Suppressor macrophage (primary cell): ENCODE measurements around the gene RALGPS1.

Experiments used
- DNase-seq, 4 experiments: peaks; one replicate each; pipeline ENCODE4 v3.0.0-alpha.2; 2020 to 2022

RALGPS1 gene

GRCh38 chr9:127102788-127103187, 188.2 kb downstream of the RALGPS1 start:
- no peak for DNase-seq

GRCh38 chr9:127104581-127105311, 190.2 kb downstream of the RALGPS1 start:
- DNase-seq, result no peak

GRCh38 chr9:127105805-127106465, 191.4 kb downstream of the RALGPS1 start:
- DNase-seq, result no peak

- DNase-seq, result no peak
Observed at GRCh38 chr9:127106466-127106855, 191.9 kb downstream of the RALGPS1 start.

GRCh38 chr9:127107171-127107928, 192.8 kb downstream of the RALGPS1 start:
- no peak for DNase-seq

GRCh38 chr9:127107929-127108876, 193.6 kb downstream of the RALGPS1 start:
- no peak for DNase-seq

- no peak for DNase-seq
Observed at GRCh38 chr9:127109212-127109711, 194.7 kb downstream of the RALGPS1 start.

GRCh38 chr9:127112056-127112455, 197.5 kb downstream of the RALGPS1 start:
- DNase-seq, result no peak

- no peak for DNase-seq
Observed at GRCh38 chr9:127112735-127113161, 198.2 kb downstream of the RALGPS1 start.

- no peak for DNase-seq
Observed at GRCh38 chr9:127113191-127113972, 198.8 kb downstream of the RALGPS1 start.

- DNase-seq, result no peak
Observed at GRCh38 chr9:127114606-127115005, 200.0 kb downstream of the RALGPS1 start.

GRCh38 chr9:127116088-127116726, 201.6 kb downstream of the RALGPS1 start:
- DNase-seq, result peak in 1 of 4 experiments; percentile 7

GRCh38 chr9:127116957-127117356, 202.4 kb downstream of the RALGPS1 start:
- DNase-seq, result peak in 2 of 4 experiments; percentile 8 to 13

- DNase-seq, result no peak
Observed at GRCh38 chr9:127117801-127118200, 203.2 kb downstream of the RALGPS1 start.

- DNase-seq, result no peak
Observed at GRCh38 chr9:127118597-127119319, 204.2 kb downstream of the RALGPS1 start.

GRCh38 chr9:127119320-127119709, 204.7 kb downstream of the RALGPS1 start:
- no peak for DNase-seq

- no peak for DNase-seq
Observed at GRCh38 chr9:127121628-127122175, 207.1 kb downstream of the RALGPS1 start.

GRCh38 chr9:127122176-127123063, 207.8 kb downstream of the RALGPS1 start, which contains the start of gene ANGPTL2:
Gene ANGPTL2 (minus strand): TSS chr9:127122635. CDS start chr9:127108731, 13,904 bp downstream.
- DNase-seq, result peak; percentile 74 to 86 (median 80)
